ENCODE data around the gene SUGP1. TPM values are rescaled to one million over a fixed set of nuclear protein-coding genes. Genes with fewer than 3 reads are reported as not detected.

SUGP1 gene
- total RNA-seq, 1 experiment from 2014 or later = 73.8 TPM

DNA sequence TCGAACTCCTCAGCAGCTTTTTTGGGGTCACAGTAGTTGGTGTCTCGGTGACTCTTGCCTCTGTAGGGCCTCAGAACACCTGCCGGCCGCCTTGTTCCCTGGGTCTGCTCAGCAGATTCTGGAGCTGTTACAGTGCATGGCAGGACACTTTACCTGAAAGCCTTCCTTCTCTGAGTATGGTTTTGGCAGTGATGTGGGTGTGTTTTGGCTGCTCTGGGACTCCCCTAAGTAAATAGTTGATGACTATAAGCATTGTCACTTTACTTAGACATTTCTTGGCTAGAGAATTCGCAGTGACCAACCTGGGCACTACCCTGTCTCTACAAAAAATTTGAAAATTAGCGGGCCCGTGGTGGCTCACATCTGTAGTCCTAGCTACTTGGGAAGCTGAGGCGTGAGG is 7.4 kb upstream of the SUGP1 start:
- ChIA-PET CTCF (no interaction called here), POLR2A (ENCODE audit: low non-redundant PET) (no interaction called here)
- Histone ChIP-seq H3K4me3 (ENCODE audit: low read depth, low read length, poor library complexity, severe bottlenecking) (no peak overlapping the region), H3K36me3 (ENCODE audit: insufficient read depth, low read length, poor library complexity, severe bottlenecking) (peaks cover 43% of the 10 kb centered on the region), H3K27ac (ENCODE audit: low read depth, low read length, poor library complexity, severe bottlenecking) (no peak overlapping the region), H3K9me3 (ENCODE audit: low read depth, low read length, poor library complexity, severe bottlenecking) (no peaks in the 10 kb centered on the region), H3K27me3 (replicated peaks; ENCODE audit: insufficient read depth, low read depth, low read length, poor library complexity) (no peaks in the 10 kb centered on the region), H3K4me1 (ENCODE audit: insufficient read depth, low read length, poor library complexity, severe bottlenecking) (no peaks in the 10 kb centered on the region)
- intact Hi-C loops (cut with micrococcal nuclease; ENCODE audit: unreplicated experiment) = no loop called here
- no peak for TF ChIP-seq EZH2 (IDR thresholded peaks at IDR 0.05; ENCODE audit: borderline replicate concordance, low read depth, low read length, poor library complexity, severe bottlenecking)
- TF ChIP-seq, protein P1, sequence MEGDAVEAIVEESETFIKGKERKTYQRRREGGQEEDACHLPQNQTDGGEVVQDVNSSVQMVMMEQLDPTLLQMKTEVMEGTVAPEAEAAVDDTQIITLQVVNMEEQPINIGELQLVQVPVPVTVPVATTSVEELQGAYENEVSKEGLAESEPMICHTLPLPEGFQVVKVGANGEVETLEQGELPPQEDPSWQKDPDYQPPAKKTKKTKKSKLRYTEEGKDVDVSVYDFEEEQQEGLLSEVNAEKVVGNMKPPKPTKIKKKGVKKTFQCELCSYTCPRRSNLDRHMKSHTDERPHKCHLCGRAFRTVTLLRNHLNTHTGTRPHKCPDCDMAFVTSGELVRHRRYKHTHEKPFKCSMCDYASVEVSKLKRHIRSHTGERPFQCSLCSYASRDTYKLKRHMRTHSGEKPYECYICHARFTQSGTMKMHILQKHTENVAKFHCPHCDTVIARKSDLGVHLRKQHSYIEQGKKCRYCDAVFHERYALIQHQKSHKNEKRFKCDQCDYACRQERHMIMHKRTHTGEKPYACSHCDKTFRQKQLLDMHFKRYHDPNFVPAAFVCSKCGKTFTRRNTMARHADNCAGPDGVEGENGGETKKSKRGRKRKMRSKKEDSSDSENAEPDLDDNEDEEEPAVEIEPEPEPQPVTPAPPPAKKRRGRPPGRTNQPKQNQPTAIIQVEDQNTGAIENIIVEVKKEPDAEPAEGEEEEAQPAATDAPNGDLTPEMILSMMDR (conservative IDR thresholded peaks at IDR 0.05; ENCODE audit: low read depth, low read length) = no peak
- no peak for DNase-seq (ENCODE audit: low spot score)
- no TSS peak for BruUV-seq (replicated peaks)

DNA sequence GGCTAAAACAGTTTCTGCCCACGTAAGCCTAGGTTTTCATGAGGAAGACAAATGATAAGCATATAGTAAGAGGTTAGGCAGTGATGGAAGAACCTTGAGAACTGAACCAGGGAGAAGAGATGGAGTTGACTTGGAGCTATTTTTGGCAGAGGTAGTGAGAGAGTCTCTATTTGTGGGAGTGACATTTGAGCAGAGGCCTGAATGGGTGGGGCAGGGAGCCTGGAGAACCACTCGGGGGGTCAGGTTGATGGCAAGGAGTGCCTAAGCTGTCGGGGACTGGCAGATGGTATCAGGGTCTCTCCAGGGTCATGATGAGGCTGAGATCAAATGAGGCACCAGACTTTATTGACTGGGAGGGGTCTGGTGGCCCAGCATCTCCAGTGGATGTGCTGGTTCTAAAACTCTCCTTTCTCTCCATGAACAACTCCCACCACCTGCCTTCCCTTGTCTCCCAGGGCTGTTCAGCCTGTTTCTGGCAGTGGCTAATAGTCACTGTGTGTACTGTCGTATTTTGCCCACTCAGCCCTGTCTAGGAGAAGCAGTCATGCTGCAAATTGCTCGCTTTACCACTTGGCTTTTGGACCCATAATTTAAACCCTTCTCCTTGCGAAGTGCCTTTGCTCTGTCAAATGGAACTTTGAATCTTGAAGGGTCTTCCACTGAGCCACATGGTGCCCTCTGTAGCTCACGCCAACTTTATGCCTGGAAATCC is 3.9 kb upstream of the SUGP1 start:
- TF ChIP-seq, protein P1 (conservative IDR thresholded peaks at IDR 0.05; ENCODE audit: low read depth, low read length) = no peak
- TF ChIP-seq EZH2 (IDR thresholded peaks at IDR 0.05; ENCODE audit: borderline replicate concordance, low read depth, low read length, poor library complexity, severe bottlenecking) = no peak
- H3K9me3 ChIP-seq (ENCODE audit: low read depth, low read length, poor library complexity, severe bottlenecking) = no peaks in the 10 kb centered on the region
- no TSS peak for BruUV-seq (replicated peaks)
- H3K4me3 ChIP-seq (ENCODE audit: low read depth, low read length, poor library complexity, severe bottlenecking) = no peak overlapping the region
- CTCF ChIA-PET = interaction anchor here (1.0 kb wide), 1 partner anchor 18 kb away, joined by 3 read pairs; no protein-coding TSS in a partner anchor
- intact Hi-C loops (cut with micrococcal nuclease; ENCODE audit: unreplicated experiment) = no loop called here
- H3K27ac ChIP-seq (ENCODE audit: low read depth, low read length, poor library complexity, severe bottlenecking) = no peak overlapping the region
- POLR2A ChIA-PET (ENCODE audit: low non-redundant PET) = no interaction called here
- no peaks in the 10 kb centered on the region for H3K27me3 ChIP-seq (replicated peaks; ENCODE audit: insufficient read depth, low read depth, low read length, poor library complexity)
- no peak for DNase-seq (ENCODE audit: low spot score)
- peaks cover 4% of the 10 kb centered on the region for H3K4me1 ChIP-seq (ENCODE audit: insufficient read depth, low read length, poor library complexity, severe bottlenecking)
- H3K36me3 ChIP-seq (ENCODE audit: insufficient read depth, low read length, poor library complexity, severe bottlenecking) = peaks cover 35% of the 10 kb centered on the region

DNA sequence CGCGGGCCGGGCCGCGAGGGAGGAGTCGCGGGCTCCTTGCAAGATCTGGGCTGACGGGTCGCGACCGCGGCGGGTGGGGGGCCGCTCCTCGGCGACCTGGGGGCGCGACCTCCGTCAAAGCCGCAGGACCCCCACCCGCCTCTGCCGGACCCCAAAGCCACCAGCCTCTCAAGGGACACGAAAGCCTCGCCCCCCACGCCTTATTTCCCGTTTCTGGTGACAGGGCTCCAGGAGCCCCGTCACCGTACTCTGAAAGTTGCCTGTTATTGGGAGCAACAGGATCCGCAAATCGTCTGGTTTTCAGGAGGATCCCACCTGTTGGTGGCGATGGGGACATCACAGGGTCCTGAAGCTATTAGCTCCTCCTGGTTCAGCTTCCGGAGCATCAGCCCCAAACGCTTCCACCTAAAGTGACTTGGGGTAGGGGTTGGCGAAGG is 850 bp upstream of the SUGP1 start:
- ChIA-PET CTCF (no interaction called here), POLR2A (ENCODE audit: low non-redundant PET) (no interaction called here)
- intact Hi-C loops (cut with micrococcal nuclease; ENCODE audit: unreplicated experiment) = no loop called here

More for the DNA sequence above, 850 bp upstream of the SUGP1 start:
- Histone ChIP-seq H3K27me3 (replicated peaks; ENCODE audit: insufficient read depth, low read depth, low read length, poor library complexity) (no peaks in the 10 kb centered on the region), H3K36me3 (ENCODE audit: insufficient read depth, low read length, poor library complexity, severe bottlenecking) (peaks cover 30% of the 10 kb centered on the region), H3K4me3 (ENCODE audit: low read depth, low read length, poor library complexity, severe bottlenecking) (peak overlapping the region; percentile 85), H3K27ac (ENCODE audit: low read depth, low read length, poor library complexity, severe bottlenecking) (peak overlapping the region; percentile 95), H3K4me1 (ENCODE audit: insufficient read depth, low read length, poor library complexity, severe bottlenecking) (peaks cover 7% of the 10 kb centered on the region), H3K9me3 (ENCODE audit: low read depth, low read length, poor library complexity, severe bottlenecking) (no peaks in the 10 kb centered on the region)
- BruUV-seq (replicated peaks) = no TSS peak
- no peak for DNase-seq (ENCODE audit: low spot score)
- TF ChIP-seq, protein P1 (conservative IDR thresholded peaks at IDR 0.05; ENCODE audit: low read depth, low read length) = no peak
- no peak for TF ChIP-seq EZH2 (IDR thresholded peaks at IDR 0.05; ENCODE audit: borderline replicate concordance, low read depth, low read length, poor library complexity, severe bottlenecking)
